COLO829 (cell line): ENCODE results near the gene ZNF804B.

Experiments
- DNase-seq: peaks from one replicate; pipeline ENCODE4 v3.0.0; 2012; ENCODE audit warnings: low spot score

Gene ZNF804B

DNA sequence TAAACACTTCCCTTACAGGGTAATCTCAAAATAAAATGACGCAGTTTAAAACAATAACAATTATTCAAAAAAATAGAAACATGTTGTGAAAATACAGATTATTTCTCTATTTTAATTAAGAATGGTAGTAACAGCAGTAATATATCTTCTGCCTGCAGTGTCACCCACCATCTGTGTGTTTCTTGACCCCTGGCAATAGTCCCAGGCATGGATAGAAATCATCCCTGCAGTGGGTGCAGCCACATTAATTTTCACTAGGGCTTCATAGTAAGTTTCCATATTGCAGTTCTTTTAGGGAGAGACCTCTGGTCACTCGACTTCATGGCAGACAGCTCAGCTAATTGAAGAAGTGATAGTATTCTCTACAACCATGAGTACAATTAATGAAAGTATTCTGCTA, 506.1 kb downstream of the ZNF804B start:
- DNase-seq: no peak

GRCh38 chr7:89283302-89283701, 523.8 kb downstream of the ZNF804B start:
- no peak for DNase-seq

GRCh38 chr7:89308535-89308934, 549.0 kb downstream of the ZNF804B start:
- no peak for DNase-seq

DNA sequence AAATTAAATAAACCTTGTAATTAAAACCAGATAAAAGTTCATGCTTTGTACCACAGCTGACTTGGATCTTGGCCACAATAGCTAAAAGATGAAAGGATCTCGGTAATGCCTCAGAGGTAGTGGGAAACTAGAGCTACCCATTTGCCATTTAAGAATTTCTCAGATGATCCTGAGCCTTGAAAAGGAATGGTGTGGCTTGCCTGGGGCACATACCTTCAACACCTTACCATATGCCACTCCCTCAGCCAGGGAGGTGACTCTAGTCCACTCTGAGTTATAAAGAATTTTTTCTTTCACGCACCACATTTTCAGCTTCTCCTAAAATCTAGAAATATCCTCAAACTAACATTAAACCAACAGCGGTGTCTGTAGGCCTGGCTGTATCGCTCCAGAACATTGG, 552.4 kb downstream of the ZNF804B start:
- no peak for DNase-seq

GRCh38 chr7:89312551-89312950, 553.1 kb downstream of the ZNF804B start:
- no peak for DNase-seq

DNA sequence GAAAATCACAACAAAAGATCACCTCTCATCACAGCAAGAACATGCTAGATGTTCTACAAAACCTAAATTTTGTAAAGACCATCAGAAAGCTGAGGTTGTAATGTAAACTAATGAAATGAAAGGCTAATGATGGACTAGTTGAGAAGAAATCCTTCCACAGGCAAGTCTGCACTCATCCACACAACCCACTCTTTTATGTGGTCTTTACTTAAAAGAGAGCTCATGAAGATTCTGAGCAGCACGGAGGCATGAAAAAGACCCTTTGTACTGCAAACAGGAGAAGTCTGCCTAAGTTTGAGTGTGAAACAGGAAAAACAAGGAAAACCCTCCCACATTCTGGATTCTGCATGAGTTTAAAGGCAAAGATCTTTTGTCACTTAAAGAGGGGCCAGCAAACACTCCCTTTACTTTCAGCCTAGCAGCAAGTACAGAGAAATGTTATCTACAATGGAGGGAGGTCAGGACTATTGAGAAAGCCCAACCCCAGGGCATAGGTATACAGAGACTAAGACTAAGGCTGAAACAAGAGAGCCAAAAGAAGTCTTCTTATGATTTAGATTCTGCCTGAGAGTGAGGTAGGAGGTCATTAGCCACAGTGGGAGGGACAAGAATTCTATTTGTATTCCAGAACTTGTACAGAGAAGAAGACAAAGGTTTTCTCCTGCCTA, 557.2 kb downstream of the ZNF804B start:
- DNase-seq: peak; percentile 17

DNA sequence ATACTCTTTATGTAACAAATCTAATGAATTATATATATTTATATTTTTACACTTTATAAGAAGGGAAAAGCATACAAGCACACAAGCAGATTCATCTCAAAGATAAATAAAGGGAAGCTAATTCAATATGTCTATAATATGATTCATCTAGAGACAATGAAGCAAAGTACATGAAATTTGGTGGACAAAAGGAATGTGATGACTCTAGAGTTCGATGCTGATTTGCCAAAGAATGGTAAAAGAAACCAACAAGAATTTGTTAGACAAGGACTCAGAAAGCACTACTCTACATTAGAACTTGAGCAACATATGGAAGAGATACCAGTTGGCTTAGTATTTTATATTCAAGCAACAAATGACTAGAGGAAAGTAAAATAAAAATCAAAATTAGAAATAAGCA, 572.5 kb downstream of the ZNF804B start:
- DNase-seq: no peak

DNA sequence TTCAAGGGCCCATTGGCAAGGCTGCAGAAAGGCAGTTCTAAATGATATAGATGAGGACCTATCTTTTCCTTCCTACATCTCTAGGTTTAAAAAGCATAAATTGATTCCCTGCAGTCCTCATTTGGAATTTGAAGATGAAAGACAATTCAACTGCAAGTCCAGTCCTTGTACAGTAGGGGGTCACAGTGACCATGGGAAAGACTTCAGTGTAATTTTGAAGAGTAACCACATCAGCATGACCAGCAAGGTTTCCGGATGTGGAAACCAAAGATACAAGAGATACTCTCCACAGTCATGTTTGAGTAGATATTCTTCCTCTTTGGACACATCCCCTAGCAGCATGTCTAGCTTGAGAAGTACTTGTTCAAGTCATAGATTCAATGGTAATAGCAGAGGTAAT, 575.3 kb downstream of the ZNF804B start:
- DNase-seq: no peak

DNA sequence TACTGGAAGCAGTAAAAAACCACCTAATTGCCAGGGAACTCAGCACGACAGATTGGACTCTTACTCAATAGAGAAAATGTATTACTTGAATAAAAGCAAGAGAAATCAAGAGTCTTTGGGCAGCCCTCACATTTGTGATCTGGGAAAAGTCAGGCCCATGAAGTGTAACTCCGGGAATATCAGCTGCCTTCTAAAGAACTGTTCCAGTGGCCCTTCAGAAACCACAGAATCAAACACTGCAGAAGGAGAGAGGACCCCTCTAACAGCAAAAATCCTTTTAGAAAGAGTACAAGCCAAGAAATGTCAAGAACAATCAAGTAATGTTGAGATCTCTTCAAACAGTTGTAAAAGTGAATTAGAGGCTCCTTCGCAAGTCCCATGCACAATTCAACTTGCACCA, 576.0 kb downstream of the ZNF804B start:
- DNase-seq: no peak

- no peak for DNase-seq
These were observed 576.6 kb downstream of the ZNF804B start for GRCh38 chr7:89336121-89336520.

- no peak for DNase-seq
These were observed 580.2 kb downstream of the ZNF804B start for GRCh38 chr7:89339748-89340147.

- no peak for DNase-seq
These were observed 597.6 kb downstream of the ZNF804B start for GRCh38 chr7:89357121-89357520.

DNA sequence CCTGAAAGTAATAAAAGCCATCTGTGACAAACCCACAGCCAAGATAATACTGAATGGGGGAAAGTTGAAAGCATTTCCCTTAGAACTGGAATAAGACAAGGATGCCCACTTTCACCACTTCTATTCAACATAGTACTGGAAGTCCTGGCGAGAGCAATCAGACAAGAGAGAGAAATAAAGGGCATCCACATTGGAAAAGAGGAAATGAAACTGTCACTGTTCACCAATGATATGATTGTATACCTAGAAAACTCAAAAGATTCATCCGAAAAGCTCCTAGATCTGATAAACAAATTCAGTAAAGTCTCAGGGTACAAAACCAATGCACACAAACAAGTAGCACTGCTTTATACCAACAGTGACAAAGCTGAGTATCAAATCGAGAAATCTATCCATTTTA, 617.7 kb downstream of the ZNF804B start:
- DNase-seq: no peak

DNA sequence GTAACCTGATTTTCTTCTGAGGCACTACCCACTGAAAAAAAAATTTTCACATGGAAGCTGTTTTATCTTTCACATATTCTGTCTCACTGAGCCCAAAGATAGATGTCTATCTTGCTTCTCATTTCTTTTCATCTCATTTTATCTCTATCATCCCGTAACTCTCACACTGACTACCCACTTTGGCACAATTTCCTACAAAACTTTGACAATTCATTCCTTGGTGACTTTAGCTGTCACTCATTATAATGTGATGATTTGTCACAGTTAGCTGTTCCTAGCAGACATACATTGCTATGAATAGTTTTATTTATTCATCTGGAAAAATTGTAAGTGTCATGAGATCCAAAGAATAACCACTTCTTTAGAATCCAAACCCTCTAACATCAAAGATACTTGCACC, 625.9 kb downstream of the ZNF804B start:
- no peak for DNase-seq
